Panc1 (cell line): ENCODE results near the gene UBFD1. TPM values are rescaled to one million over a fixed set of nuclear protein-coding genes. Genes with fewer than 3 reads are reported as not detected.

ENCODE experiments used
- ATAC-seq: fragments of 200-7000 bp; cut with Tn5 transposase; 2 replicates; pipeline ENCODE4 v1.9.1; 2020; ENCODE audit warnings: mild to moderate bottlenecking, moderate library complexity
- BruUV-seq: library from RNA; stranded (reverse); fragments of 400-500 nt; replicated peaks from 2 replicates; lab custom pipeline; 2021; lab: Mats Ljungman, UMichigan
- CTCF ChIA-PET: fragments of 300-600 bp; sonication (Branson Sonifier 250); formaldehyde crosslinking; loops from one replicate; lab custom pipeline; 2022; ENCODE audit warnings: antibody characterized with exemption; lab: Charles Lee
- POLR2A ChIA-PET: fragments of 300-600 bp; sonication (Branson Sonifier 250); formaldehyde crosslinking; loops from one replicate; lab custom pipeline; 2022; ENCODE audit warnings: antibody characterized with exemption; lab: Charles Lee
- DNase-seq: peaks from one replicate; pipeline ENCODE4 v3.0.0-alpha.2; 2010; ENCODE audit warnings: low read depth, low spot score
- H3K27ac ChIP-seq: 2 replicates; pipeline ENCODE4 v1.5.1; 2011; ENCODE audit warnings: mild to moderate bottlenecking, low read length, inconsistent platforms
- H3K27me3 ChIP-seq: fragments of 200-500 bp; sonication (Bioruptor generic); 2 replicates; pipeline ENCODE4 v1.6.0; 2014; ENCODE audit warnings: low read length, inconsistent platforms; ENCODE audit not compliant: control insufficient read depth, insufficient read depth
- H3K36me3 ChIP-seq: fragments of 200-500 bp; sonication (Bioruptor generic); 2 replicates; pipeline ENCODE4 v1.5.1; 2014; ENCODE audit warnings: inconsistent platforms, mild to moderate bottlenecking, low read length, moderate library complexity; ENCODE audit not compliant: control insufficient read depth, insufficient read depth
- H3K4me1 ChIP-seq: 2 replicates; pipeline ENCODE4 v1.5.1; 2011; ENCODE audit warnings: inconsistent platforms, mild to moderate bottlenecking, low read length, moderate library complexity; ENCODE audit not compliant: control insufficient read depth, insufficient read depth
- H3K4me3 ChIP-seq, 2 experiments: 2 replicates each; pipeline ENCODE4 v1.5.1; 2011 to 2012; ENCODE audit warnings: low read depth in 2 of 2, low read length in 2 of 2, mild to moderate bottlenecking in 2 of 2, inconsistent platforms in 1 of 2, moderate library complexity in 1 of 2
- H3K9me3 ChIP-seq: fragments of 200-500 bp; sonication (Bioruptor generic); 2 replicates; pipeline ENCODE4 v1.5.1; 2014; ENCODE audit warnings: low read depth, mild to moderate bottlenecking, inconsistent platforms, low read length, moderate library complexity; ENCODE audit not compliant: control insufficient read depth, insufficient read depth
- CTCF ChIP-seq: fragments of 450-650 bp; IDR thresholded peaks from 2 replicates; pipeline ENCODE4 v1.5.1; 2017; ENCODE audit warnings: mild to moderate bottlenecking
- POLR2AphosphoS5 ChIP-seq: IDR thresholded peaks from 2 replicates; pipeline ENCODE4 v1.6.1; 2012; ENCODE audit warnings: mild to moderate bottlenecking, low read depth, low read length, moderate library complexity
- REST ChIP-seq, 2 experiments: IDR thresholded peaks; 2 replicates each; pipeline ENCODE4 v1.6.1; 2011 to 2012; ENCODE audit warnings: low read depth in 2 of 2, control low read depth in 1 of 2, low read length in 1 of 2, mild to moderate bottlenecking in 1 of 2, moderate library complexity in 1 of 2; ENCODE audit not compliant: insufficient read depth in 1 of 2
- SIN3A ChIP-seq: IDR thresholded peaks from 2 replicates; pipeline ENCODE4 v1.6.1; 2012; ENCODE audit warnings: low read depth, mild to moderate bottlenecking, low read length, moderate library complexity, borderline replicate concordance; ENCODE audit not compliant: insufficient read depth
- TCF7L2 ChIP-seq: IDR thresholded peaks from 2 replicates; pipeline ENCODE4 v1.6.1; 2011; ENCODE audit warnings: mild to moderate bottlenecking, low read depth, low read length, inconsistent platforms
- in situ Hi-C: cut with HindIII; loops from 2 replicates; pipeline ENCODE4 v1.10.0; 2016; ENCODE audit warnings: low sequenced_read_pairs, low pct_unique_long_range_greater_than_20kb
- intact Hi-C: fragments of 100-400 bp; cut with micrococcal nuclease; formaldehyde crosslinking; loops from one replicate; pipeline ENCODE4 v1.10.0; 2022; ENCODE audit not compliant: unreplicated experiment
- total RNA-seq: library from RNA; stranded (reverse); gene quantifications from one replicate; pipeline ENCODE4 v1.2.1, GENCODE V29; 2021; ENCODE audit not compliant: unreplicated experiment

Gene UBFD1
- total RNA-seq, 1 experiment from 2014 or later: 102 TPM

- ChIA-PET CTCF (interaction anchor here (0.5 to 1.6 kb wide), 5 partner anchors 17 to 67 kb away, joined by 3 to 8 read pairs (median 3); no protein-coding TSS in a partner anchor), POLR2A (interaction anchor here (0.6 to 0.7 kb wide), 3 partner anchors 68 to 206 kb away, joined by 3 to 7 read pairs (median 5); no protein-coding TSS in a partner anchor)
- Histone ChIP-seq H3K27me3 (no peaks in the 10 kb centered on the region), H3K4me1 (peaks cover 10% of the 10 kb centered on the region; the same call in 1 of the 2 replicates), H3K36me3 (peaks cover 20% of the 10 kb centered on the region), H3K4me3 (peak overlapping the region; percentile 85), H3K9me3 (no peaks in the 10 kb centered on the region), H3K27ac (peak overlapping the region; percentile 89)
- in situ Hi-C loops (no loop called here), intact Hi-C loops (no loop called here)
- BruUV-seq: no TSS peak
- no peak for TF ChIP-seq POLR2AphosphoS5
- TF ChIP-seq CTCF: no peak
- TF ChIP-seq TCF7L2: no peak
- no peak for TF ChIP-seq REST (IDR thresholded peaks at IDR 0.05; ENCODE audit: insufficient read depth in 1 of 2, low read depth in 2 of 2, low read length in 1 of 2)
- no peak for TF ChIP-seq SIN3A
- no peak for DNase-seq
- peak; percentile 33 for ATAC-seq
These were observed 514 bp downstream of the UBFD1 start for GRCh38 chr16:23557779-23558702.

GRCh38 chr16:23561586-23561985 lies 4.1 kb downstream of the UBFD1 start:
- DNase-seq: no peak
- POLR2A ChIA-PET: interaction anchor here (0.7 kb wide), 1 partner anchor 103 kb away, joined by 5 read pairs; no protein-coding TSS in a partner anchor
- no peak for ATAC-seq
- intact Hi-C loops: no loop called here
- Histone ChIP-seq H3K27me3 (no peaks in the 10 kb centered on the region), H3K36me3 (peaks cover 34% of the 10 kb centered on the region), H3K4me1 (0 out of 2 replicates have a peak, but pooled peaks cover 5% of the 10 kb centered on the region), H3K4me3 (no peak overlapping the region), H3K9me3 (no peaks in the 10 kb centered on the region), H3K27ac (no peak overlapping the region)
- CTCF ChIA-PET: no interaction called here
- BruUV-seq: no TSS peak
- in situ Hi-C loops: no loop called here
- TF ChIP-seq TCF7L2: no peak
- no peak for TF ChIP-seq POLR2AphosphoS5
- TF ChIP-seq CTCF: no peak
- TF ChIP-seq REST (IDR thresholded peaks at IDR 0.05; ENCODE audit: insufficient read depth in 1 of 2, low read depth in 2 of 2, low read length in 1 of 2): no peak
- TF ChIP-seq SIN3A: no peak
